GM23338 (cell line): ENCODE measurements around the gene UCMA.
A peak's percentile ranks its signal among the peaks of the same experiment; 100 is the strongest.

Source experiments
- CREB1 ChIP-seq: fragments of 250-450 bp; sonication (Bioruptor Pico); IDR thresholded peaks from 2 replicates; pipeline ENCODE4 v1.5.0; 2020; ENCODE audit warnings: low read depth, mild to moderate bottlenecking, moderate library complexity
- CTCF ChIP-seq, 2 experiments: fragments of 200-600 bp in 1 of 2; sonication (generic) in 1 of 2; conservative IDR thresholded peaks; 2 replicates each; pipeline versions ENCODE4 v1.5.1 to v1.6.1; 2016 to 2017; ENCODE audit warnings: antibody characterized with exemption in 2 of 2, low read depth in 2 of 2, mild to moderate bottlenecking in 2 of 2, moderate library complexity in 1 of 2
- EZH2 ChIP-seq: fragments of 200-600 bp; sonication (generic); IDR thresholded peaks from one replicate; pipeline ENCODE4 v1.8.0; 2017; ENCODE audit warnings: antibody characterized with exemption, mild to moderate bottlenecking, low read depth; ENCODE audit not compliant: unreplicated experiment
- EZH2phosphoT487 ChIP-seq: fragments of 200-600 bp; sonication (generic); IDR thresholded peaks from one replicate; pipeline ENCODE4 v1.8.1; 2018; ENCODE audit warnings: antibody characterized with exemption; ENCODE audit not compliant: unreplicated experiment
- JUNB ChIP-seq: IDR thresholded peaks from one replicate; pipeline ENCODE4 v1.6.1; 2016; ENCODE audit warnings: antibody characterized with exemption; ENCODE audit not compliant: unreplicated experiment
- REST ChIP-seq: IDR thresholded peaks from one replicate; pipeline ENCODE4 v1.6.1; 2018; ENCODE audit warnings: antibody characterized with exemption; ENCODE audit not compliant: unreplicated experiment

- no peak for TF ChIP-seq EZH2
- TF ChIP-seq REST = no peak
- TF ChIP-seq CTCF (conservative IDR thresholded peaks at IDR 0.05; ENCODE audit: low read depth in 2 of 2) = peak; percentile 34 to 41
- no peak for TF ChIP-seq JUNB
- no peak for TF ChIP-seq EZH2phosphoT487
- TF ChIP-seq CREB1 (CRISPR knock-in tag) = no peak
Measured at GRCh38 chr10:13276749-13277365, 42.7 kb upstream of the UCMA start.
